ENCODE data around the gene LRGUK. TPM values are rescaled to one million over a fixed set of nuclear protein-coding genes. Genes with fewer than 3 reads are reported as not detected.

The LRGUK gene
- total RNA-seq, 1 experiment from 2014 or later: 0.49 TPM

- Histone ChIP-seq H3K27me3 (ENCODE audit: insufficient read depth, low read length) (no peaks in the 10 kb centered on the region), H3K4me3 (replicated peaks in 1 of 2; ENCODE audit: low read depth in 1 of 2, low read length in 2 of 2) (no peak overlapping the region), H2AFZ (ENCODE audit: low read depth, low read length, poor library complexity, severe bottlenecking) (no peak overlapping the region), H3K4me1 (ENCODE audit: control insufficient read depth in 1 of 2, insufficient read depth in 2 of 2, low read length in 2 of 2) (no peaks in the 10 kb centered on the region), H3K9ac (ENCODE audit: low read length) (no peak overlapping the region), H3K4me2 (ENCODE audit: low read length) (no peak overlapping the region), H3K27ac (ENCODE audit: low read depth, low read length) (no peak overlapping the region), H3K79me2 (ENCODE audit: insufficient read depth, low read length) (no peaks in the 10 kb centered on the region), H3K9me3 (ENCODE audit: control insufficient read depth in 1 of 2, insufficient read depth in 1 of 2, low read depth in 1 of 2, low read length in 2 of 2) (no peaks in the 10 kb centered on the region), H4K20me1 (ENCODE audit: insufficient read depth) (no peaks in the 10 kb centered on the region), H3K9me2 (ENCODE audit: insufficient read depth) (no peaks in the 10 kb centered on the region), H3K36me3 (ENCODE audit: control insufficient read depth in 1 of 2, insufficient read depth in 2 of 2, low read length in 2 of 2) (no peaks in the 10 kb centered on the region)
- POLR2A ChIA-PET: no interaction called here
- no peak for TF ChIP-seq SP1 (IDR thresholded peaks at IDR 0.05; ENCODE audit: low read depth)
- no peak for TF ChIP-seq TCF7L2 (IDR thresholded peaks at IDR 0.05; ENCODE audit: borderline replicate concordance, extremely low read depth, insufficient read depth, insufficient read length)
- no peak for TF ChIP-seq POLR2AphosphoS5 (IDR thresholded peaks at IDR 0.05; ENCODE audit: low read depth, low read length)
- no peak for TF ChIP-seq YY1 (IDR thresholded peaks at IDR 0.05; ENCODE audit: extremely low read depth, insufficient replicate concordance, low read depth, low read length)
- TF ChIP-seq JUND (IDR thresholded peaks at IDR 0.05): no peak
- no peak for TF ChIP-seq CEBPB (IDR thresholded peaks at IDR 0.05; ENCODE audit: low read depth)
- no peak for TF ChIP-seq SRF (IDR thresholded peaks at IDR 0.05; ENCODE audit: low read depth)
- TF ChIP-seq ELF1 (IDR thresholded peaks at IDR 0.05; ENCODE audit: borderline replicate concordance, low read depth): no peak
- no peak for TF ChIP-seq RAD21 (IDR thresholded peaks at IDR 0.05; ENCODE audit: low read depth)
- TF ChIP-seq SIN3A (IDR thresholded peaks at IDR 0.05; ENCODE audit: low read depth): no peak
- no peak for TF ChIP-seq FOSL1 (IDR thresholded peaks at IDR 0.05; ENCODE audit: low read depth)
- TF ChIP-seq, protein P1, sequence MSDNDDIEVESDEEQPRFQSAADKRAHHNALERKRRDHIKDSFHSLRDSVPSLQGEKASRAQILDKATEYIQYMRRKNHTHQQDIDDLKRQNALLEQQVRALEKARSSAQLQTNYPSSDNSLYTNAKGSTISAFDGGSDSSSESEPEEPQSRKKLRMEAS (IDR thresholded peaks at IDR 0.05): no peak
- no peak for TF ChIP-seq EZH2phosphoT487 (IDR thresholded peaks at IDR 0.05; ENCODE audit: borderline replicate concordance)
- TF ChIP-seq, protein P2, sequence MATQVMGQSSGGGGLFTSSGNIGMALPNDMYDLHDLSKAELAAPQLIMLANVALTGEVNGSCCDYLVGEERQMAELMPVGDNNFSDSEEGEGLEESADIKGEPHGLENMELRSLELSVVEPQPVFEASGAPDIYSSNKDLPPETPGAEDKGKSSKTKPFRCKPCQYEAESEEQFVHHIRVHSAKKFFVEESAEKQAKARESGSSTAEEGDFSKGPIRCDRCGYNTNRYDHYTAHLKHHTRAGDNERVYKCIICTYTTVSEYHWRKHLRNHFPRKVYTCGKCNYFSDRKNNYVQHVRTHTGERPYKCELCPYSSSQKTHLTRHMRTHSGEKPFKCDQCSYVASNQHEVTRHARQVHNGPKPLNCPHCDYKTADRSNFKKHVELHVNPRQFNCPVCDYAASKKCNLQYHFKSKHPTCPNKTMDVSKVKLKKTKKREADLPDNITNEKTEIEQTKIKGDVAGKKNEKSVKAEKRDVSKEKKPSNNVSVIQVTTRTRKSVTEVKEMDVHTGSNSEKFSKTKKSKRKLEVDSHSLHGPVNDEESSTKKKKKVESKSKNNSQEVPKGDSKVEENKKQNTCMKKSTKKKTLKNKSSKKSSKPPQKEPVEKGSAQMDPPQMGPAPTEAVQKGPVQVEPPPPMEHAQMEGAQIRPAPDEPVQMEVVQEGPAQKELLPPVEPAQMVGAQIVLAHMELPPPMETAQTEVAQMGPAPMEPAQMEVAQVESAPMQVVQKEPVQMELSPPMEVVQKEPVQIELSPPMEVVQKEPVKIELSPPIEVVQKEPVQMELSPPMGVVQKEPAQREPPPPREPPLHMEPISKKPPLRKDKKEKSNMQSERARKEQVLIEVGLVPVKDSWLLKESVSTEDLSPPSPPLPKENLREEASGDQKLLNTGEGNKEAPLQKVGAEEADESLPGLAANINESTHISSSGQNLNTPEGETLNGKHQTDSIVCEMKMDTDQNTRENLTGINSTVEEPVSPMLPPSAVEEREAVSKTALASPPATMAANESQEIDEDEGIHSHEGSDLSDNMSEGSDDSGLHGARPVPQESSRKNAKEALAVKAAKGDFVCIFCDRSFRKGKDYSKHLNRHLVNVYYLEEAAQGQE (IDR thresholded peaks at IDR 0.05; ENCODE audit: low read depth): no peak
- no peak for TF ChIP-seq CTCF (IDR thresholded peaks at IDR 0.05 in 2 of 3, conservative IDR thresholded peaks at IDR 0.05 in 1 of 3; ENCODE audit: borderline replicate concordance in 1 of 3, insufficient read depth in 1 of 3, low read depth in 2 of 3, low read length in 2 of 3)
- no peak for TF ChIP-seq ATF3 (IDR thresholded peaks at IDR 0.05)
- TF ChIP-seq, protein P3, sequence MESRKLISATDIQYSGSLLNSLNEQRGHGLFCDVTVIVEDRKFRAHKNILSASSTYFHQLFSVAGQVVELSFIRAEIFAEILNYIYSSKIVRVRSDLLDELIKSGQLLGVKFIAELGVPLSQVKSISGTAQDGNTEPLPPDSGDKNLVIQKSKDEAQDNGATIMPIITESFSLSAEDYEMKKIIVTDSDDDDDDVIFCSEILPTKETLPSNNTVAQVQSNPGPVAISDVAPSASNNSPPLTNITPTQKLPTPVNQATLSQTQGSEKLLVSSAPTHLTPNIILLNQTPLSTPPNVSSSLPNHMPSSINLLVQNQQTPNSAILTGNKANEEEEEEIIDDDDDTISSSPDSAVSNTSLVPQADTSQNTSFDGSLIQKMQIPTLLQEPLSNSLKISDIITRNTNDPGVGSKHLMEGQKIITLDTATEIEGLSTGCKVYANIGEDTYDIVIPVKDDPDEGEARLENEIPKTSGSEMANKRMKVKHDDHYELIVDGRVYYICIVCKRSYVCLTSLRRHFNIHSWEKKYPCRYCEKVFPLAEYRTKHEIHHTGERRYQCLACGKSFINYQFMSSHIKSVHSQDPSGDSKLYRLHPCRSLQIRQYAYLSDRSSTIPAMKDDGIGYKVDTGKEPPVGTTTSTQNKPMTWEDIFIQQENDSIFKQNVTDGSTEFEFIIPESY (IDR thresholded peaks at IDR 0.05; ENCODE audit: extremely low read depth, insufficient replicate concordance, low read length): no peak
- TF ChIP-seq POLR2A (IDR thresholded peaks at IDR 0.05; ENCODE audit: borderline replicate concordance, extremely low read depth, insufficient read depth, insufficient read length): no peak
- ATAC-seq (no peak), DNase-seq (ENCODE audit: low read depth, low spot score) (no peak)
- intact Hi-C loops (cut with micrococcal nuclease): no loop called here
- BruUV-seq (replicated peaks): no TSS peak
- RAD21 ChIA-PET (ENCODE audit: low non-redundant PET in 1 of 2, low total read pairs in 2 of 2, uncharacterized antibody in 2 of 2, unreplicated experiment in 2 of 2): no interaction called here
- CTCF ChIA-PET: no interaction called here
Measured at GRCh38 chr7:134196439-134196838, 69.3 kb downstream of the LRGUK start.

Data from HCT116 (cell line).